Measurements from ENCODE around the gene HNF1B.
"Not testable (repeated sequence)": the region's sequence is repeated elsewhere in the genome, so short reads cannot be mapped to it uniquely, and the experiment has no call there.

The HNF1B gene

GRCh38 chr17:37689317-37689716, 55.5 kb downstream of the HNF1B start:
- no peaks in the 10 kb centered on the region for H3K27me3 ChIP-seq (ENCODE audit: insufficient read depth, low read depth)
- H3K4me1 ChIP-seq (ENCODE audit: low read depth, poor library complexity, severe bottlenecking), result no peaks in the 10 kb centered on the region
- H3K27ac ChIP-seq, result no peak overlapping the region
- H3K9ac ChIP-seq, result no peak overlapping the region
- H3K36me3 ChIP-seq (ENCODE audit: insufficient read depth), result no peaks in the 10 kb centered on the region
- H3K4me3 ChIP-seq (IDR thresholded peaks at IDR 0.05; ENCODE audit: insufficient read depth, low read depth, low read length), result no peak overlapping the region
- TF ChIP-seq CTCF (conservative IDR thresholded peaks at IDR 0.05; ENCODE audit: low read depth, low read length), result no peak
- H3K4me2 ChIP-seq, result no peak overlapping the region
- no peak overlapping the region for H2AFZ ChIP-seq (ENCODE audit: low read depth)
- H3K79me2 ChIP-seq (ENCODE audit: insufficient read depth, low read depth), result no peaks in the 10 kb centered on the region
- H4K20me1 ChIP-seq (ENCODE audit: insufficient read depth), result no peaks in the 10 kb centered on the region

GRCh38 chr17:37683454-37683984, 61.3 kb downstream of the HNF1B start:
- no peaks in the 10 kb centered on the region for H3K4me1 ChIP-seq (ENCODE audit: low read depth, poor library complexity, severe bottlenecking)
- H3K79me2 ChIP-seq (ENCODE audit: insufficient read depth, low read depth), result no peaks in the 10 kb centered on the region
- H3K36me3 ChIP-seq (ENCODE audit: insufficient read depth), result no peaks in the 10 kb centered on the region
- no peak overlapping the region for H3K27ac ChIP-seq
- H2AFZ ChIP-seq (ENCODE audit: low read depth), result no peak overlapping the region
- TF ChIP-seq CTCF (conservative IDR thresholded peaks at IDR 0.05; ENCODE audit: low read depth, low read length), result no peak
- no peak overlapping the region for H3K9ac ChIP-seq
- no peaks in the 10 kb centered on the region for H3K27me3 ChIP-seq (ENCODE audit: insufficient read depth, low read depth)
- no peak overlapping the region for H3K4me2 ChIP-seq
- no peaks in the 10 kb centered on the region for H4K20me1 ChIP-seq (ENCODE audit: insufficient read depth)
- no peak overlapping the region for H3K4me3 ChIP-seq (IDR thresholded peaks at IDR 0.05; ENCODE audit: insufficient read depth, low read depth, low read length)

- H3K27me3 ChIP-seq (ENCODE audit: insufficient read depth, low read depth), result no peaks in the 10 kb centered on the region
- no peak overlapping the region for H3K27ac ChIP-seq
- no peaks in the 10 kb centered on the region for H3K36me3 ChIP-seq (ENCODE audit: insufficient read depth)
- H4K20me1 ChIP-seq (ENCODE audit: insufficient read depth), result no peaks in the 10 kb centered on the region
- no peak overlapping the region for H2AFZ ChIP-seq (ENCODE audit: low read depth)
- TF ChIP-seq CTCF (conservative IDR thresholded peaks at IDR 0.05; ENCODE audit: low read depth, low read length), result no peak
- no peak overlapping the region for H3K9ac ChIP-seq
- H3K4me2 ChIP-seq, result no peak overlapping the region
- no peak overlapping the region for H3K4me3 ChIP-seq (IDR thresholded peaks at IDR 0.05; ENCODE audit: insufficient read depth, low read depth, low read length)
- H3K79me2 ChIP-seq (ENCODE audit: insufficient read depth, low read depth), result no peaks in the 10 kb centered on the region
- H3K4me1 ChIP-seq (ENCODE audit: low read depth, poor library complexity, severe bottlenecking), result no peaks in the 10 kb centered on the region
These were observed 62.9 kb downstream of the HNF1B start for GRCh38 chr17:37682007-37682406.

- not testable (repeated sequence) for H3K79me2 ChIP-seq (ENCODE audit: insufficient read depth, low read depth); H3K4me3 ChIP-seq (IDR thresholded peaks at IDR 0.05; ENCODE audit: insufficient read depth, low read depth, low read length); H2AFZ ChIP-seq (ENCODE audit: low read depth); H4K20me1 ChIP-seq (ENCODE audit: insufficient read depth); H3K4me2 ChIP-seq; H3K4me1 ChIP-seq (ENCODE audit: low read depth, poor library complexity, severe bottlenecking); H3K27ac ChIP-seq; H3K9ac ChIP-seq; H3K27me3 ChIP-seq (ENCODE audit: insufficient read depth, low read depth); H3K36me3 ChIP-seq (ENCODE audit: insufficient read depth)
These were observed 64.9 kb downstream of the HNF1B start for GRCh38 chr17:37679995-37680394.

- Histone ChIP-seq H3K4me1 (ENCODE audit: low read depth, poor library complexity, severe bottlenecking) (no peaks in the 10 kb centered on the region), H3K9ac (no peak overlapping the region), H3K27me3 (ENCODE audit: insufficient read depth, low read depth) (no peaks in the 10 kb centered on the region), H3K79me2 (ENCODE audit: insufficient read depth, low read depth) (no peaks in the 10 kb centered on the region), H3K4me3 (IDR thresholded peaks at IDR 0.05; ENCODE audit: insufficient read depth, low read depth, low read length) (no peak overlapping the region), H3K27ac (no peak overlapping the region), H3K4me2 (no peak overlapping the region), H3K36me3 (ENCODE audit: insufficient read depth) (no peaks in the 10 kb centered on the region), H4K20me1 (ENCODE audit: insufficient read depth) (no peaks in the 10 kb centered on the region), H2AFZ (ENCODE audit: low read depth) (no peak overlapping the region)
- TF ChIP-seq CTCF (conservative IDR thresholded peaks at IDR 0.05; ENCODE audit: low read depth, low read length), result no peak
These were observed 66.8 kb downstream of the HNF1B start for GRCh38 chr17:37678036-37678435.
